Measurements from ENCODE around the gene ELAC1. TPM values are rescaled to one million over a fixed set of nuclear protein-coding genes. Genes with fewer than 3 reads are reported as not detected.

The ELAC1 gene
- polyA plus RNA-seq, 1 donor (not counting 4 experiments of a cell fraction or from before 2014, with no cell fraction given) = 8.3 TPM

DNA sequence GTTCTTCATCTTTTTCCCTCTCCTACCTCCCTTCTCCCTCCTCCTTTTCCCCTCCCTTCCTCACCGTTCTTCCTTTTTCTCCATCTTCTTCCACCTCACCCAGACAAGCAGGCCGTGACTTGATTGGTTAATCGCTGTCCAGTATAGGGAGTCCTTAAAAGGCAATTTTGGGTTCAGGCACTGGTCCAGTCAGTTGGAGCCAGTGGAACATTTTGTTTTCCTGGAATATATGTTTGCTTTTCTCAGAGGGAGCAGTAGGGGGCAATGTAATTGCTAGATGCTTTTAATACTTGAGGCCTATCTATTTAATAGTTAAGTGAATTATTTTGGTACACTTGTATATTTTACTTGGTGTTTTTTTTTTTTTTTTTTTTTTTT, 15.0 kb downstream of the ELAC1 start:
- H3K27ac ChIP-seq (ENCODE audit: control insufficient read depth, insufficient read depth, low read length) = no peak overlapping the region
- peaks cover 9% of the 10 kb centered on the region for H3K4me1 ChIP-seq (ENCODE audit: control insufficient read depth, extremely low read depth, insufficient read depth, low read length)
- no peaks in the 10 kb centered on the region for H4K20me1 ChIP-seq (ENCODE audit: control insufficient read depth, extremely low read depth, insufficient read depth, low read length)
- H3K9ac ChIP-seq (ENCODE audit: control insufficient read depth, extremely low read depth, insufficient read depth, low read length) = no peak overlapping the region
- FAIRE-seq (no peak), DNase-seq (ENCODE audit: low read depth, low spot score) (no peak)
- no peak overlapping the region for H2AFZ ChIP-seq (ENCODE audit: control insufficient read depth, low read length)
- no peak for TF ChIP-seq EZH2 (IDR thresholded peaks at IDR 0.05; ENCODE audit: low read length)
- TF ChIP-seq, protein P1, sequence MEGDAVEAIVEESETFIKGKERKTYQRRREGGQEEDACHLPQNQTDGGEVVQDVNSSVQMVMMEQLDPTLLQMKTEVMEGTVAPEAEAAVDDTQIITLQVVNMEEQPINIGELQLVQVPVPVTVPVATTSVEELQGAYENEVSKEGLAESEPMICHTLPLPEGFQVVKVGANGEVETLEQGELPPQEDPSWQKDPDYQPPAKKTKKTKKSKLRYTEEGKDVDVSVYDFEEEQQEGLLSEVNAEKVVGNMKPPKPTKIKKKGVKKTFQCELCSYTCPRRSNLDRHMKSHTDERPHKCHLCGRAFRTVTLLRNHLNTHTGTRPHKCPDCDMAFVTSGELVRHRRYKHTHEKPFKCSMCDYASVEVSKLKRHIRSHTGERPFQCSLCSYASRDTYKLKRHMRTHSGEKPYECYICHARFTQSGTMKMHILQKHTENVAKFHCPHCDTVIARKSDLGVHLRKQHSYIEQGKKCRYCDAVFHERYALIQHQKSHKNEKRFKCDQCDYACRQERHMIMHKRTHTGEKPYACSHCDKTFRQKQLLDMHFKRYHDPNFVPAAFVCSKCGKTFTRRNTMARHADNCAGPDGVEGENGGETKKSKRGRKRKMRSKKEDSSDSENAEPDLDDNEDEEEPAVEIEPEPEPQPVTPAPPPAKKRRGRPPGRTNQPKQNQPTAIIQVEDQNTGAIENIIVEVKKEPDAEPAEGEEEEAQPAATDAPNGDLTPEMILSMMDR (optimal IDR thresholded peaks at IDR 0.05 in 1 of 3, IDR thresholded peaks at IDR 0.05 in 1 of 3, conservative IDR thresholded peaks at IDR 0.05 in 1 of 3; ENCODE audit: extremely low read depth in 1 of 3, insufficient read depth in 2 of 3, low read length in 3 of 3) = no peak
- H3K4me2 ChIP-seq (ENCODE audit: control insufficient read depth, extremely low read depth, insufficient read depth, low read depth, low read length) = no peak overlapping the region
- peaks cover 1 to 2% of the 10 kb centered on the region in 2 experiments for H3K36me3 ChIP-seq (ENCODE audit: control insufficient read depth in 2 of 2, extremely low read depth in 1 of 2, insufficient read depth in 2 of 2, low read length in 2 of 2)
- H3K79me2 ChIP-seq (ENCODE audit: control insufficient read depth, insufficient read depth, low read length) = no peaks in the 10 kb centered on the region
- H3K4me3 ChIP-seq (ENCODE audit: control insufficient read depth in 2 of 3, extremely low read depth in 1 of 3, insufficient read depth in 2 of 3, low read depth in 1 of 3, low read length in 3 of 3) = no peak overlapping the region
- no peaks in the 10 kb centered on the region for H3K9me3 ChIP-seq (ENCODE audit: control insufficient read depth, low read depth, low read length)
- H3K9me1 ChIP-seq (ENCODE audit: control insufficient read depth, extremely low read depth, insufficient read depth, low read length) = no peaks in the 10 kb centered on the region
- dilution Hi-C loops (cut with MboI; ENCODE audit: extremely low pct_ligation_motif_present, low sequenced_read_pairs) = no loop called here
- no peaks in the 10 kb centered on the region for H3K27me3 ChIP-seq (ENCODE audit: control insufficient read depth, extremely low read depth, insufficient read depth, low read length)

DNA sequence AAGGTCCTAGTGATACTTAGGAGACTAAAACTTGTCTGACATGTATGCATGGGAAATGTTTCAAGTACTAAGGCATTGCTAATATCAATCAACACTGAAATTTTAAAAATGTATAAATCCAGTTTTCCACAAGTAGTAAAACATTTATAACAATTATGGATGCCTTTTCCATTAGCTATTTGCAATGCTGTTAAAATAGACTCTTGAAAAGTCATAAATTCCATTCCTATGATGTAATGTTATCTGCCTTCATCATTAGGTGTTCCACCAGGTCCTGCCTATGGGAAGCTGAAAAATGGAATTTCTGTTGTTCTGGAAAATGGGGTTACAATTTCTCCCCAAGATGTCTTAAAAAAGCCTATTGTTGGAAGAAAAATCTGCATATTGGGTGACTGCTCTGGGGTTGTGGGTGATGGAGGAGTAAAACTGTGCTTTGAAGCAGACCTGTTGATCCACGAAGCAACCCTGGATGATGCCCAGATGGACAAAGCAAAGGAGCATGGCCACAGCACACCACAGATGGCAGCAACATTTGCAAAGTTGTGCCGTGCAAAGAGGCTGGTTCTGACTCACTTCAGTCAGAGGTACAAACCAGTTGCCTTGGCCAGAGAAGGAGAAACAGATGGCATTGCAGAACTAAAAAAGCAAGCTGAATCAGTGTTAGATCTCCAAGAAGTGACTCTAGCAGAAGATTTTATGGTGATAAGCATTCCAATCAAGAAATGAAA, 18.7 kb downstream of the ELAC1 start:
- dilution Hi-C loops (cut with MboI; ENCODE audit: extremely low pct_ligation_motif_present, low sequenced_read_pairs) = no loop called here

More for the DNA sequence above, 18.7 kb downstream of the ELAC1 start:
- FAIRE-seq (no peak), DNase-seq (ENCODE audit: low read depth, low spot score) (no peak)
- Histone ChIP-seq H3K4me1 (ENCODE audit: control insufficient read depth, extremely low read depth, insufficient read depth, low read length) (peaks cover 9% of the 10 kb centered on the region), H3K4me3 (ENCODE audit: control insufficient read depth in 2 of 3, extremely low read depth in 1 of 3, insufficient read depth in 2 of 3, low read depth in 1 of 3, low read length in 3 of 3) (no peak overlapping the region), H3K27ac (ENCODE audit: control insufficient read depth, insufficient read depth, low read length) (no peak overlapping the region), H3K9me3 (ENCODE audit: control insufficient read depth, low read depth, low read length) (no peaks in the 10 kb centered on the region), H3K27me3 (ENCODE audit: control insufficient read depth, extremely low read depth, insufficient read depth, low read length) (no peaks in the 10 kb centered on the region), H3K36me3 (ENCODE audit: control insufficient read depth in 2 of 2, extremely low read depth in 1 of 2, insufficient read depth in 2 of 2, low read length in 2 of 2) (peaks cover 0 to 1% of the 10 kb centered on the region in 2 experiments), H3K4me2 (ENCODE audit: control insufficient read depth, extremely low read depth, insufficient read depth, low read depth, low read length) (no peak overlapping the region), H3K9me1 (ENCODE audit: control insufficient read depth, extremely low read depth, insufficient read depth, low read length) (no peaks in the 10 kb centered on the region), H3K79me2 (ENCODE audit: control insufficient read depth, insufficient read depth, low read length) (no peaks in the 10 kb centered on the region), H2AFZ (ENCODE audit: control insufficient read depth, low read length) (no peak overlapping the region), H3K9ac (ENCODE audit: control insufficient read depth, extremely low read depth, insufficient read depth, low read length) (no peak overlapping the region), H4K20me1 (ENCODE audit: control insufficient read depth, extremely low read depth, insufficient read depth, low read length) (no peaks in the 10 kb centered on the region)
- TF ChIP-seq, protein P1 (optimal IDR thresholded peaks at IDR 0.05 in 1 of 3, IDR thresholded peaks at IDR 0.05 in 1 of 3, conservative IDR thresholded peaks at IDR 0.05 in 1 of 3; ENCODE audit: extremely low read depth in 1 of 3, insufficient read depth in 2 of 3, low read length in 3 of 3) = no peak
- no peak for TF ChIP-seq EZH2 (IDR thresholded peaks at IDR 0.05; ENCODE audit: low read length)
